Iris pigment epithelial cell (primary cell): ENCODE data around the gene NRG3.
"Not testable (repeated sequence)": the region's sequence is repeated elsewhere in the genome, so short reads cannot be mapped to it uniquely, and the experiment has no call there.

Experiments
- DNase-seq: peaks from one replicate; pipeline ENCODE4 v3.0.0-alpha.2; 2011; ENCODE audit warnings: low read depth

The NRG3 gene

DNA sequence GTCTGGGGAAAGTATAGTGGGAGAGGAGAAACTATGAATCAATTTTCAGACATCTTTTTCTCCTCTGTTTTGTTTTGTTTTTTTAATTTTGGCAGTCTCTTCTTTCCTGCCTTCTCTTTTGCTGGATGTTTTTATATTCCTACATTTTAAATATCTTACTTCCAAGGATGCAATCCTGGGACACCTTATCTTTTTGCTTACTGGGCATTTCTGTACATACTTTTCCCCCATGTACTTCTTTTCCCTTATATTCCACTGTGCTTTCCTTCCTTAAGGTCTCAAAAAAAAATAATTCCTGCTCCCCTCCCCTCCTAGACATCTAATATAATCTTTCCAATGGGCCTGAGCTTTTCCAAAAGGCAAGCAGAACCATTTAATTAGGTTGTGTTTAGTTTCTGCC, 701.1 kb downstream of the NRG3 start:
- no peak for DNase-seq

DNA sequence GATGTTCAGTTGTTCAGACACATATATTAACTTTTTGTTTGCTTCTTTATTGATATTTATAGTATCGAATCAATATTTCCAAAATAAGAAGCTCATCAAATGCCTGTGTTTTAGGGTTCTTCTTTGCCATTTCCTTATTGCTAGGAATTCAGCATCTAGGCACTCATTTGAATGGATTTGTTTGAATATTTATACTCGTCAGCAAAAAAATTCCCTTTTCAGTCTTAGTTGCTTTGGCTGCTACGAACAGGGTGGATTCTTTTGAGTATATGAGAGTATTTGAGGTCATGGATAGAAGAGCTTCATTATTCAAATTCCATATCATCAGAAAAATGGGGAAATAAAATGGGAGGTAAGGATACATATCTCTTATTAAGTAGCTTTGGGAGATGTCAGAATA, 706.9 kb downstream of the NRG3 start:
- no peak for DNase-seq

DNA sequence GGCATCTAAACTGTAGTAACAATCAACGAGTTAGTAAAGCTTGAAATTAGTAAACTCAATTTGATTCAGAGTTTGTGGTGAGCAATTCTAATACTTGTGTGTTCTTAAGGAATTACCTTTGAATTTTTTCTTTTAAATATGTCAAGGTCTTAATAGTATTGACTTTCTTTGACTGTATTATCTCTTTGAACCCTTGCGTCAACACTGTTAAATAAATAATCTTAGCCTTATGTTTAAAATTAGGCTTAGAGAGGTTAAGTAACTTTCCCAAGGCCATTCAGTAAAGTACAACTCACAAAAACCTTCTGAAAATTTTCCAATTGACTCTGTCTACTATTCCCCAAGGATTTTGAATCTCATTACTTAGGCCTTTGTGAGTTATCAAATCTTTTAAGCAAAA, 716.4 kb downstream of the NRG3 start:
- DNase-seq: no peak

DNA sequence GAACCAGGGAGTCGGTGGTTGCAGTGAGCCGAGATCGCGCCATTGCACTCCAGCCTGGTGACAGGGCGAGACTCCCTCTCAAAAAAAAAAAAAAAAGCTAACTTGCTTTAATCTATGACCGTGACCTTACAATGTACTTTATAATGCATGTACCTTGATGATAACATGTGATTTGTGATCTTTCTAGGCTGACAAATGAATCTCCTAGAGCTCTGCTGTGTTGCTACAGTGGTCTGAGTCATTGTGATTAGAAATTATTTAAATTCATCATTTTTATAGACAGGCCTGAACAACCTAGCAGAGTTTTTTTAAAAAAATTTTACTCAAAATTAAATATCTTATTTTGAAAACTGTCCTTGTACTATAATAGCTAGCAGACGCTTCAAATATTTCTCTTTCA, 722.8 kb downstream of the NRG3 start:
- no peak for DNase-seq

DNA sequence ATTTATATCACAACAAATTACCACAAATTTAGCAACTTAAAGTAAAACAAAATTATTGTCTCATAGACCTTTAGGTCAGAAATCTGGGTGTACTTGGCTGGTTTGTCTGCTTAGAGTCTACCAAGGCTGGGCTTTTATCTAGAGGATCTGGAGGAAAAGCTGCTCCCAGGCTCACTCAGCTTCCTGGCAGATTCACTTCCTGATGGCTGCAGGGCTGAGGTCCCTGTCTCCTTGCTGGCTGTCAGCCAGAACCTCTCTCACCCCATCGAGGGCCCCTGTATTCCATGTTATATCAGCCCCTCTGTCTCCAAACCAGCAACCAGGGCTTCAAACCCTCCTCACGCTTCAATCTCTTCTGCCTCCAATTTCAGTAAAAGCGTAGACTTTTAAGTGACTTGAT, 734.9 kb downstream of the NRG3 start:
- no peak for DNase-seq

DNA sequence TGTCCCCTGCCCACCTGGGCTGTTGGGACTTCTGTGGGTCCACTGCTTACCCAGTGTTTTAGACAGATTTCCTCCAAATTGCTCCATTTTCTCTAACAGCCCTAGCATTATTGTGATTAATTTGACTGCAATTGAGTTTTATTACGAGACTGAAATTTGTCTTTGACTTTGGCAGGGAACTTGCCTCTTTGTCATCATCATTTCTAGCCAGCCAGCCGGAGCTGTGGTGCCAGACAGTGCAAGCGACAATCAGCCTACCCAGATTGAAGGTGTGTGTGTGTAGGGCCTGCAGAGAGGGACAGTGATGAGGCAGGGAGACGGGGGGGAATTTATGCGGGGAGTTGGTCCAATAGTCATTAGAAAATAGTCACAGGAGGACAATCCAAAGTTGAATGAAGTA, 743.0 kb downstream of the NRG3 start:
- no peak for DNase-seq

DNA sequence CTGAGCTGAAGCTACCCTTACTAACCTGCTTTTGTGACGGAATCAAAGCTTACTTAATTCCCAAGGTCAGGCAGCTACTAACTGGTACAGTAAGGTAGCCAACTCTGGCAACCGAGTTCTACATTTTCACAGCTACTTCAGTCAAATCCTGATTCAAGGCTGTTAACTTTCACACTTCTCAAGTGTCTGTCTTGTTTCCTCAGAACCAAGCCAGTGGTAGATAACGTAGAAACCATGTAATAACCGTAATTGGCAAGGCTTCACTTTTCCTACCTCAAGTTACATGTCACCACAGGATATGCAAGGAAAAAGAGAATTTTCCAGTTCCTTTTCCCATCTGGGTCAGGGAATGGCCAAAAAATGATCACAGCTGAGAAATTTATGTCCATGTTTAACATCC, 746.7 kb downstream of the NRG3 start:
- DNase-seq: no peak

DNA sequence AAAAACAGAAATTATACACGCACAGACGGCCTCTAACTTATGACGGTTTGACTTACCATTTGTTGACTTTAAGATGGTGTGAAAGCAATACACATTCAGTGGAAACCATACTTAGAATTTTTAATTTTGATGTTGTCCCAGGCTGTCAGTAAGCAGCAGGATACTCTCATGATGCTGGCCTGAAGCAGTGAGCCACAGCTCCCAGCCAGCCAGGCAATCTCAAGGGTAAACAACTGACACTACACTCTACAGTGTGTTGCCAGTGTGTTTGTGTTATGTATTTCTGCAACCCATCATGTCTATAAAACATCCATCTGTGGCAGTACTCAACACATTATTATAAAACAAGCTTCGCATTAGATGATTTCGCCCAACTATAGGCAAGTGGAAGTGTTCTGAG, 747.5 kb downstream of the NRG3 start:
- no peak for DNase-seq

DNA sequence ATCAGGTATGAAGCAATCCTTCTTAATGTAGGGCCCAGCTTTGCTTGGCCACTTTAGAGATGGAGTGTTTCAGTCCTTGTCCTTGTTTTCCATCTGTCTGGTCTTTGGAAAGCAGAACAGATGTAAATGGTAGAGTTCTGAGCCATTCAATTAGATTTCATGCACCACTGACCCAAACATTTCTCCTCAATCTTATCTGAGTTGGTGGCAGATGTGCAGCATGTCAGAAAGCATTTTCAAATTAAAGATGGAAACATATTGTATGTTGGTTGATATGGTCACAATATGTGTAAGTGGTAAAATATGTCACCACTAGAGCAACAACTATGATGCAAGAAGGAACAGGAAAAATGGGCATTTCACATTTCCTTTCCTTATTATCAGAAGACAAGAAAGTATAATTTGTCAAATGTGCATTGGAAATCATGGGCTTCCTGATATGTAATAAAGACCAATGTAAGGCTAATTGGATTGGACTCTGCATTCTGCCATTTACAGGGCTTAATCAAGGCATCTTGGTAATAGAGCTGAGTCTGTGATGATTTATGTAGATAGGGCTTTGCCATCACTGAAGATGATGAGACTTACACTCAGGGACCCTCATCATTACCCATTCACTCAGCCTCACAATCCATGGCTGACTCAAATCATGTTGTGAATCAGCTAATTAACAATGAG, 750.7 kb downstream of the NRG3 start:
- DNase-seq: no peak

DNA sequence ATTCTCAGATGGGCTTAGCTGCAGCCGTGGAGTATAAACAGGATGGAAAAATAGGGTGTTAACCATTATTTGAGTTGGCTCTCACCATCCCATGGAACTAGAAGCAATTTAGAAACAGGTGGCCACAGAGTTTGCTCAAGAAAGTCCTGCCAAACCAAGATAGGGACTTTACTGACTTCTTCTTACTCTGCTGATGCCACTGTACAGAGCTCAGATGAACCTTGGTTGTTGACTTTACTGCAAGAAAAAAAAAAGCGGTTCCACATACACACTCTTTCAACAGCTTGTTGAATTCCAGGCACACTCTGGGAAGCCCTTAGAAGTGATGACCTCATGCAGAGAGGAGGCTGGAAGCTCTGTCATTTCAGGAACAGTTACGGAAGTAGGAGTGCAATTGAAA, 753.4 kb downstream of the NRG3 start:
- no peak for DNase-seq

DNA sequence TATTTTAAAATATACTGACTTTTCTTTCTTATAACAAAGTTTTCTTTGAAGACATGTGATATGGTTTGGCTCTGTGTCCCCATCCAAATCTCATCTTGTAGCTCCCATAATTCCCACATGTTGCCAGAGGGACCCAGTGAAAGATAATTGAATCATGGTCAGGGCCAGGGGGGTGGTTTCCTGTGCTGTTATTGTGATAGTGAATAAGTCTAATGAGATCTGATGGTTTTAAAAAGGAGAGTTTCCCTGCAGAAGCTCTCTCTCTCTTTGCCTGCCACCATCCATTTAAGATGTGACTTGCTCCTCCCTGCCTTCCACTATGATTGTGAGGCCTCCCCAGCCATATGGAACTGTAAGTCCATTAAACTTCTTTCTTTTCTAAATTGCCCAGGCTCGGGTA, 768.1 kb downstream of the NRG3 start:
- DNase-seq: no peak

DNA sequence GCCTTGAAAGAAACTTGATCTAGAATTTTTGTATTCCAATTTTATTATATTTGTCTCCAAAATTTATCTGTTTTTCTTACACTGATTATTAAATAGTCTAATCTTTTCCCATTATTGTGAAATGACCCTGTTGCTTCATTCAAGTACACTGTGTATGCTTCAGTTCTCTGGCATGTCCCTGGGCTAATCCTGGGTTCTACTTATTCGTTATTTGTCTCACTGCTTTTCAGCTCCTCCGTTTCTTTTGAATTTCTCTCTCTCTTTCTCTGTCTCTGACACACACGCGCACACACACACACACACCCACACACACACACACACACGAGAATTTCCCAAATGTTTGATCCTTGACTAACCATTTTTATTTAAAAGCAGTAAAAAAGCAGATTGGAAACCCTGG, 768.6 kb downstream of the NRG3 start:
- DNase-seq: no peak

DNA sequence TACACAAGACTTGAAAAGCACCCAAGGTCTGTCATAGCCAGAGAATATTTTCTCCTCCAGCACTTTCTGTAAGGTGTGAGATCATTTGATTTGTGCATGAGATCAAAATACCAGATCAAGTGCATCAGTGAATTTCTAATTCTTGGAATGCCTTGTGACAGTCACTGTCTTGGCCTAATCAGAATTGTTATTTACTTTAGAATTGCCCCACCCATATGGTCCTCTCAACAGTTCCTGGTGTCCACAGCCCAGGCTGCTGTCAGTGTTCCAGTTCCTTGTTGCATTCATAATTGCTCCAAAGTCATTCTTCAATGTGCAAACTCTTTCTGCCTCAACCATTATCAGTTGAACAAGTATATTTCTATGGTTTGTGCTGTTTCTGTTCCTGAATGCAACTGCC, 770.2 kb downstream of the NRG3 start:
- no peak for DNase-seq

DNA sequence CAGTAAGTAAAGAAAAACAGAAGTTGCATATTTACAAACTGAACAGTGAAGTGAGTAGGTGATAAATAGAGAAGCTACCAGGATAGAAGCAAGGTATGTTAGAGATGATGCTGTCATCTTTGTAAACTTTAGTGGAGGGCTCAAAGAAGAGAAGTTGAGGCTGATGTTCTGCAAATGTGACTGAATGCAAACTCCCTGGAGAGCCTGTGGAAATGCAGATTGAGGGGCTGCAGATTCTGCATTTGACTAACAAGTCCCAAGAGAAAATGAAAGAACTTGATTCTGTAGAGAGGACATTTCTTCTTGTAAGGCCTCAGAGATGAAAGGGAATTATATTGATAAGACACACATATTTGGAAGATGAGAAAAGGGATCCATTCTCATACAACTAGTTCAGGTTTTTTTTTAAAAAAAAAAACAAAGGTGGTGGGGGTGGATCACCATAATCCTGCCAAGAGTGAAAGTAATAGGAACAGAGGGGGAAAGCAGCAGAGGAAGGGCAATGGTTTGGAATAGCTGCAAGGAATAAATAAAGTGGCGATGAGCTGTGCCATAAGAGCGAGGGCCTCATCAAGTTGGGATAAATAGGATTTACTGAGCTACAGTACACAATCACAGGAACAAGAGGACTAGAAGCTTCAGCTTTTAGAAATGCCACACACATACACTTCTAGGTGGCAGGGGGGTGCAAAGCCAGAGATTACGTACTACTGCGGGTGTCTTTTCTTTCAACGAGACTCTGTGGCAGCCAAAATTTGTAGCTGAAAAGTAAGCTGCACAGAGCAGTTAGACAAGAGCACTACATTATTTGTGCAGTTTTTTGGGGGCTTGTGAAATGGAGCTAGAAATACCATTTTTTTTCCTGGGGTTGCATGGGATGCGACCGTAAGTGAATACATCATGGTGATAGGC, 778.5 kb downstream of the NRG3 start:
- no peak for DNase-seq

DNA sequence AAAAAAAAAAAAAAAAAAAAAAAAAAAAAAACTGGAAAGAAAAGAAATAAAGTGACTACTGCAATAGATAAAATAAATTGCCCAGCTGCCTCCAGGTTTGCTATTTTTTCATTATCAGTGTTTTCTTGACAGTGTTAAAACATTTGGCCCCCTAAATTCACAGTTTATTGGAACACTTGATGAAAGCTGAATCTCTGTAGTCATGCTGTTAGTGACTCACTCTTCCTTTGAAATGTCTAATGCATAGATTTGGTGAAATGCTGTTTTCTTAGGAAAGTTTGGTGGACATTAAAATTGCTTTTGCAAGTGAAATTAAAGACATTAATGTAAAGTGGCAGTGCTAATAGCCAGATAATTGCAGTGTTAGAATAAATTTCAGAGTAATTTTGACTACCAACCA, 785.2 kb downstream of the NRG3 start:
- DNase-seq: no peak

DNA sequence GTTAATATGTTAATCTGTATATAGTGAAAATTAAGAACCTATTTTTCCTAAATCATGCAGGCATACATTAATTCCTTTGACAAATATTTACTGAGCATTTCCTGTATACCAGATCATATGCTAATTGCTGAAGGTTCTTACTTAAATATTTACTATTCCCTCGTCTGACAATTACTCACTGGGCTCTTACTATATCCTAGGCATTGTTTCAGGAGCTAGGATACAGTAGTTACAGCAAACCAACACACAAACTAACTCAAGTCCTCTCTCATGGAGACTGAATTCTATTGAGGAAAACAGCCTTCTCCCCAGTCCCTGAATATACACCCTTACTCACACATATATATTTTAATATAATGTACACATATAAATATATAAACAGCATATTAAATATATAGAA, 786.0 kb downstream of the NRG3 start:
- DNase-seq: no peak

DNA sequence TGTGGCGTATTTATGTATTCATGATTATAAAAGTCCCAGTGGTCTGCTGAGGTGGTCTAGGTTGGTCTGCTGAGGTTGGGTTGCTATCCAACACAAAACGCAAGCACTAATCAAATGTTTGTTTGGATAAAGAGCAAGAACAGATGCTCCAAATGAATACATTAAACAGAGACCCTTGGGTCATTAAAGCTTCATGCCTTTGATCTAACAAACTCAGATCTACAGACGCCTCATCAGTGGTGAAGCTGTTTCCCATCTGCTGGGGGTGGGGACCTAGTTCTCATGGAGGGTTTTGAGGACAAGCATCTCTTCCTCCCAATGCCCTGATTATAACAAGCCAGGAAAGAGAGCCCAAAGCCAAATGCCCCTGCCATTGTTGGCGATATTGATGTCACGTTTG, 786.7 kb downstream of the NRG3 start:
- no peak for DNase-seq

DNA sequence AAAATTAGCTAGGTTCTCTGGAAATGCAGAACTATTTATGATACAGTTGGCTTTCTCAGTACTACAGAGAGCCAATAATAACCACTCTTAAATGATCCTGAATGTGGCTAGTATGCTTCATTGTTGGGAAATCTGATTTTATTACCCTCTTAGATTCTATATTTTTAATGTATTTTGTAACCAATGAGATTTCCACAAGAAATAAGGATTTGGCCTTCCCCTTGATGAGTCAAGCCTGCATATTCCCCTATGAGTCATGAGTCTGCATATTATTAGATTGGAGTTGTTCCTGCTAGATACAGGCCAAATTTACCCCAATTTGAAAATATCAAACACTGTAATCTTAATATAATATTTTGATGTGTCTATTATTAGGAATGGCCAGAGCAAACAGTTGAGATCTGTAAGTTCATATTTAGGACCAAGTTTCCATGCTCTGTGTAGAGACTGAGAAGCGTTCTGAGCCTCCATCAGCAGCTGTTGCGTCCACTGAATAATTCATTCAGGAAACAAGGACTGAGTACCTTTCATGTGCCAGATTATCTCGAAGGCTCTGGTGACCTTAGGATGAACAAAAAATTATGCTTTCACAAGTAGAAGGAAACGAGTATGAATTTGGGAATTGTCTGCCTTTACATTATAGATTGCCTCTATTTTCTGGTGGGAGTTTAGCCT, 793.4 kb downstream of the NRG3 start:
- no peak for DNase-seq

DNA sequence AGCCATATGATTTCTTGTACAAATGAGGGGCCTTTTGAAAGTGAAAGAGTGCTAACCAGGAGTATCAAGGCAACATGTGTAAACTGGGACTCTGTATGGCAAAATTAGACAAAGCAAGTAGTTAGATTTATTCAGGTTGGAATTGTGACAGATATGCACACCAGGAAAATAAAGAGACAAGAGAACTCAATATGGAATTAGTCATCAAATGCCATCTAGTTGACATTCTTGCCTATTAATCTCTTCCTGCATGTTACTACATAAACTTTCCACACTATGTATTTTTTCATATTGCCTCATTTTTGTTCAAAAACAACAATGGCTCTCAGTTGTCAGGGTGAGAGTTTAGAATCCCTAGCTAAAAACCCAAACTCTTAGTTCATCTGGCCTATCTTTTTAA, 799.0 kb downstream of the NRG3 start:
- no peak for DNase-seq

DNA sequence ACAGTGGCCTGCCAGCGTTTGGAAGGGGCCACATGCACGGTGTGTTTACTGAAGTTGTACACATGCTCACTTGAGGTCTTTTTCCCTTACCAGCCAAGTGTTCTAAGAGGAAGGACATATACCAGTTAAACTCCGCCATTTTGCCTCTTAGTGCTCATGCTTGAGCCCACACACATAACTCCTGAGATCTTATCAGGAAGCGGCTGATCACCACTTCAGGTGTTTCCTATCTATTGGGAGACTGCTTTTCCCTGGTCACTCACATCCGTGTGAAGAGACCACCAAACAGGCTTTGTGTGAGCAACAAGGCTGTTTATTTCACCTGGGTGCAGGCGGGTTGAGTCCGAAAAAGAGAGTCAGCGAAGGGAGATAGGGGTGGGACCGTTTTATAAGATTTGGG, 802.9 kb downstream of the NRG3 start:
- DNase-seq: not testable (repeated sequence)

DNA sequence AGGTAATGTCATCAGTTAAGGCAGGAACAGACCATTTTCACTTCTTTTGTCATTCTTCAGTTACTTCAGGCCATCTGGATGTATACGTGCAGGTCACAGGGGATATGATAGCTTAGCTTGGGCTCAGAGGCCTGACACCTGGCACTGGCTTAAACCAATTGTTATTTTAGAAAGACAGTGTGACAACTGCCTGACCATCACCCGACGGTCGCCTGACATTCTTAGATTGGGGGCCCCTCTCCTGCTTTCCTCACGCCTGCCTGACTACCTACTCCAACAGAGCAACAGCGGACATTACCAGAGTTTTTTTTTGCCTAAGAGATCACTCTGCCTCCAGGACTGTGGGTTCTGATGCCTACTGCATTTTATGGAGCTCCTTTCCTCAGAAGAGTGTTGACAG, 803.5 kb downstream of the NRG3 start:
- not testable (repeated sequence) for DNase-seq

DNA sequence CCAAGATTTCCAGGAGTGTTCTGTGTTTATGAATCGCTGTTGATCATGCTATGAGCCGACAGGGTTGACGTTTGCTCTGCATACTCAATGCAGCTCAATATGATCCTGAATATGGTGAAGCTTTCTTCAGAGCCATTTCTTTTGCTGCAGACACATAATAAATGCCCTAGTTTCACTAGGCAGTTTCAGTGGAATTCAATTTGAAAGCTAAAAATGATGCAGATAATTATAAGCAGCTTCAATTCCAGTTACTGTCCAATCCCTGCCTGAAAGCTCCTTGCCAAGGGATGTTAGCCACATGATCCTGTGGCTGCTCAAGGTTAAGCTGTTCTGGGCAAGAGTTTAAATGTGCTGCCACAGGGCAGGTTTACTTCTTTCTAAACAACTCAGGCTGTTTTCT, 805.6 kb downstream of the NRG3 start:
- DNase-seq: no peak

DNA sequence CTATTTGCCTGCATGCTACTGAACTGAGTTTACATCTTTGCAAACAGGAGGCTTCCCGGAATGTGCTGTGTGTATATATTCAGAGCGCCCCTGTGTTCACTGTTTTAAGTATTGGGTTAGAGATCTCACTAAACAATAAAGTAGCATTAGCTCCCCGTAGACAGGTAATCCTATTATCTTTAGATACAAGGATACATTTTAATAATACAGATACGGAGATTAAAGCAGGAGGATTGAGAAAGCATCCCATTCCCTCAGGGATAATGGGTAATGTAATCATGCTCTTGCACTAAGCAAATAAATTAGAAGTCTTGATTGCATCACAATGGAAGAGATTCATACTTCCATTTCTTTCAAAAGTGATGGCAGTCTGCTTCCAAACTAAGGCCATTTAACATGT, 809.0 kb downstream of the NRG3 start:
- no peak for DNase-seq
